HepG2 (cell line): ENCODE data around the gene GHRL. TPM values are rescaled to one million over a fixed set of nuclear protein-coding genes. Genes with fewer than 3 reads are reported as not detected.

Experiments
- ATAC-seq: fragments of 200-7000 bp; cut with Tn5 transposase; 3 replicates; pipeline ENCODE4 v1.9.1; 2020; ENCODE audit warnings: mild to moderate bottlenecking, moderate library complexity
- BruUV-seq: library from RNA; stranded (reverse); fragments of 400-500 nt; replicated peaks from 2 replicates; lab custom pipeline; 2021; lab: Mats Ljungman, UMichigan
- CTCF ChIA-PET: fragments of 300-600 bp; formaldehyde crosslinking; extraction: SDS; loops from one replicate; lab custom pipeline; 2021; ENCODE audit warnings: low total read pairs, inconsistent platforms, low intra/inter-chr PET ratio; lab: Yijun Ruan, JAX
- POLR2A ChIA-PET: fragments of 350-600 bp; sonication (Branson Sonifier 250); formaldehyde crosslinking; loops from one replicate; lab custom pipeline; 2020; ENCODE audit warnings: antibody characterized with exemption, inconsistent platforms; lab: Yijun Ruan, JAX
- DNase-seq: peaks from one replicate; pipeline ENCODE4 v3.0.0-alpha.2; 2015; ENCODE audit warnings: low spot score
- FAIRE-seq: peaks from 3 replicates; lab custom pipeline; 2011; peaks lifted over from hg19 to GRCh38; lab: Jason Lieb, UNC
- H2AFZ ChIP-seq: one replicate; pipeline ENCODE4 v1.6.1; 2011; ENCODE audit warnings: low read length, inconsistent platforms
- H3K27ac ChIP-seq: fragments of 300-600 bp; 3 replicates; pipeline ENCODE4 v1.8.0; 2011; ENCODE audit warnings: mixed run types, mild to moderate bottlenecking, mixed read lengths, low read length, inconsistent platforms; ENCODE audit not compliant: insufficient read depth; ENCODE audit errors: extremely low read length
- H3K27me3 ChIP-seq, 2 experiments: fragments of 200-600 bp in 1 of 2; 2 replicates in 1 of 2; 3 replicates in 1 of 2; pipeline versions ENCODE4 v1.6.0 to v1.8.0; 2011; ENCODE audit warnings: low read length in 2 of 2, mild to moderate bottlenecking in 2 of 2, moderate library complexity in 2 of 2, inconsistent platforms in 1 of 2; ENCODE audit not compliant: insufficient read depth in 2 of 2, control insufficient read depth in 1 of 2
- H3K36me3 ChIP-seq, 2 experiments: fragments of 200-600 bp in 1 of 2; replicated peaks in 1 of 2; 2 replicates in 1 of 2; 3 replicates in 1 of 2; pipeline versions ENCODE4 v1.5.1 to v1.8.0; 2011; ENCODE audit warnings: low read length in 2 of 2, inconsistent platforms in 1 of 2; ENCODE audit not compliant: insufficient read depth in 2 of 2, control insufficient read depth in 1 of 2
- H3K4me1 ChIP-seq: 2 replicates; pipeline ENCODE4 v1.5.1; 2012; ENCODE audit warnings: low read length, inconsistent platforms; ENCODE audit not compliant: insufficient read depth
- H3K4me2 ChIP-seq: 2 replicates; pipeline ENCODE4 v1.6.0; 2011; ENCODE audit warnings: low read depth, low read length, inconsistent platforms
- H3K4me3 ChIP-seq, 3 experiments: fragments of 200-600 bp in 1 of 3; sonication (generic), shearing (Covaris generic) in 1 of 3; replicated peaks in 1 of 3; 2 replicates each; pipeline ENCODE4 v1.5.1; 2011 to 2016; ENCODE audit warnings: low read length in 3 of 3, inconsistent platforms in 2 of 3, low read depth in 2 of 3, mild to moderate bottlenecking in 2 of 3, control low read depth in 1 of 3, mixed read lengths in 1 of 3; ENCODE audit not compliant: insufficient read depth in 1 of 3
- H3K79me2 ChIP-seq: one replicate; pipeline ENCODE4 v1.6.1; 2011; ENCODE audit warnings: low read length, inconsistent platforms; ENCODE audit not compliant: insufficient read depth
- H3K9ac ChIP-seq: 2 replicates; pipeline ENCODE4 v1.6.0; 2011; ENCODE audit warnings: mild to moderate bottlenecking, low read depth, low read length, inconsistent platforms; ENCODE audit not compliant: insufficient read depth
- H3K9me3 ChIP-seq: 2 replicates; pipeline ENCODE4 v1.5.1; 2012; ENCODE audit warnings: mild to moderate bottlenecking, low read length
- H4K20me1 ChIP-seq: 2 replicates; pipeline ENCODE4 v1.6.0; 2011; ENCODE audit warnings: inconsistent platforms, mild to moderate bottlenecking, low read length, moderate library complexity; ENCODE audit not compliant: insufficient read depth
- AGO2 ChIP-seq: fragments of 200-400 bp; formaldehyde crosslinking; optimal IDR thresholded peaks from 2 replicates; pipeline ENCODE3; 2017; ENCODE audit warnings: mild to moderate bottlenecking, low read depth, low read length, moderate library complexity
- FOXP1 ChIP-seq, 2 experiments: fragments of 450-650 bp in 1 of 2; IDR thresholded peaks; 2 replicates each; pipeline ENCODE4 v1.6.1; 2017 to 2018; ENCODE audit warnings: antibody characterized with exemption in 1 of 2
- MEF2D ChIP-seq: sonication (generic); formaldehyde crosslinking; IDR thresholded peaks from 2 replicates; pipeline ENCODE4 v1.5.1; 2020; ENCODE audit warnings: mild to moderate bottlenecking, missing genetic modification reagents
- NCOA1 ChIP-seq: sonication (generic); formaldehyde crosslinking; IDR thresholded peaks from 2 replicates; pipeline ENCODE4 v1.9.0; 2021; ENCODE audit warnings: missing genetic modification reagents
- NFE2 ChIP-seq: sonication (generic); formaldehyde crosslinking; IDR thresholded peaks from 2 replicates; pipeline ENCODE4 v1.4.0; 2020; ENCODE audit warnings: missing genetic modification reagents
- PAF1 ChIP-seq: IDR thresholded peaks from 2 replicates; pipeline ENCODE4 v1.6.1; 2016; ENCODE audit warnings: missing genetic modification reagents, missing compliant biosample characterization
- POLR2A ChIP-seq, 2 experiments: IDR thresholded peaks; 2 replicates each; pipeline ENCODE4 v1.6.1; 2011; ENCODE audit warnings: low read depth in 2 of 2, low read length in 2 of 2, mild to moderate bottlenecking in 1 of 2, moderate library complexity in 1 of 2; ENCODE audit not compliant: insufficient read depth in 1 of 2
- POLR2G ChIP-seq: fragments of 200-400 bp; formaldehyde crosslinking; IDR thresholded peaks from 2 replicates; pipeline ENCODE4 v1.6.1; 2018; ENCODE audit warnings: mild to moderate bottlenecking, low read depth, low read length, moderate library complexity
- ZBTB38 ChIP-seq: sonication (generic); formaldehyde crosslinking; IDR thresholded peaks from 2 replicates; pipeline ENCODE4 v1.5.1; 2020; ENCODE audit warnings: mild to moderate bottlenecking, missing genetic modification reagents
- ZNF441 ChIP-seq: sonication (generic); formaldehyde crosslinking; IDR thresholded peaks from 2 replicates; pipeline ENCODE4 v1.7.0; 2021; ENCODE audit warnings: missing genetic modification reagents, borderline replicate concordance
- ZNF543 ChIP-seq: sonication (generic); formaldehyde crosslinking; IDR thresholded peaks from 2 replicates; pipeline ENCODE4 v1.4.0; 2020; ENCODE audit warnings: mild to moderate bottlenecking, missing genetic modification reagents
- ZNF7 ChIP-seq: IDR thresholded peaks from 2 replicates; pipeline ENCODE4 v1.6.1; 2016; ENCODE audit warnings: missing biosample characterization, missing genetic modification reagents
- WGBS: methylation state at CpG from one replicate; pipeline ENCODE4 v1.1.6; 2017; ENCODE audit warnings: low lambda C conversion rate; 5-methylcytosine and 5-hydroxymethylcytosine counted together
- in situ Hi-C: cut with HindIII; loops from 2 replicates; pipeline ENCODE4 v1.10.0; 2017; ENCODE audit warnings: low pct_unique_long_range_greater_than_20kb; ENCODE audit not compliant: extremely low pct_ligation_motif_present
- intact Hi-C: fragments of 100-400 bp; cut with micrococcal nuclease; formaldehyde crosslinking; loops from one replicate; pipeline ENCODE4 v1.10.0; 2022; ENCODE audit not compliant: unreplicated experiment
- polyA plus RNA-seq, 8 experiments: library from polyadenylated mRNA; depleted of rRNA in 3 of 8; stranded (reverse) in 7 of 8; unstranded in 1 of 8; fragments of >200 nt; fragmentation: Illumina TruSeq in 4 of 8; extraction: Trizol in 4 of 8; gene quantifications; 2 replicates each; pipeline versions ENCODE4 v1.2.1 to v1.2.3, GENCODE V29; 2011 to 2016; ENCODE audit warnings: low read depth in 4 of 8, missing spikeins in 1 of 8, mixed read lengths in 1 of 8; ENCODE audit not compliant: insufficient read depth in 1 of 8
- total RNA-seq, 5 experiments: library from RNA; depleted of rRNA; stranded (reverse); fragments of >200 nt; fragmentation: Illumina TruSeq; extraction: Trizol; gene quantifications; 2 replicates each; pipeline ENCODE4 v1.2.3, GENCODE V29; 2016; ENCODE audit warnings: low read depth in 1 of 5
- TF ChIP-seq, protein P1 (sequence below): sonication (generic); formaldehyde crosslinking; IDR thresholded peaks from 2 replicates; pipeline ENCODE4 v1.5.1; 2020; ENCODE audit warnings: missing genetic modification reagents, mild to moderate bottlenecking, borderline replicate concordance
- TF ChIP-seq, protein P2 (sequence below): sonication (generic); formaldehyde crosslinking; IDR thresholded peaks from 2 replicates; pipeline ENCODE4 v1.4.0; 2020; ENCODE audit warnings: missing genetic modification reagents
- TF ChIP-seq, protein P3 (sequence below): sonication (generic); formaldehyde crosslinking; IDR thresholded peaks from 2 replicates; pipeline ENCODE4 v1.5.0; 2020; ENCODE audit warnings: mild to moderate bottlenecking, missing genetic modification reagents

Gene GHRL
- total and polyA plus RNA-seq, 2 of the 13 experiments (the other 11 are each of a cell fraction or from before 2014, with no cell fraction given) = 0.09 TPM; not detected in 1

DNA sequence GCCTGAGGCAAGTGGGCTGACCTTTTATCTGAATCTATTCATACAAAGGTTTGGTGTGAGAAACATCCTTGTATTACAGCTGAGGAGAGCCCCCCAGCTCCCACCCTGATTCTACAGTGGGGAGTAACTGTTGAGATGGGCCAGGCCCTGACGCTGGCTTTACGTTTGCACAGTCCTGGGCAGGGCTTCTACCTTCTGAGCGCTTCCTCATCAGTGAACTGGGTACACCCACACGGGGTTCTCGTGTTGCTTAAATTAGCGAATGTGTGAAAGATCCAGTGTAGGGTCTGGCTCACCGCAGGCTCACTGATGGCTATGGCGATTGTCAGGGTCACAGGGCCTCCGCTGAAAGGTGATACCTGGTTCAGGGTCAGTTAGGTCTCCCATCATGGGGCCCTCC is 7.3 kb upstream of the GHRL start:
- Histone ChIP-seq H3K9ac (no peak overlapping the region), H3K36me3 (peaks cover 33 to 55% of the 10 kb centered on the region in 2 experiments), H3K9me3 (no peaks in the 10 kb centered on the region), H2AFZ (no peak overlapping the region), H3K27me3 (no peaks in the 10 kb centered on the region), H3K4me3 (no peak overlapping the region), H3K4me2 (no peak overlapping the region), H3K4me1 (peaks cover 17% of the 10 kb centered on the region), H3K27ac (no peak overlapping the region), H4K20me1 (peaks cover 10% of the 10 kb centered on the region; the same call in 1 of the 2 replicates), H3K79me2 (no peaks in the 10 kb centered on the region)
- in situ Hi-C loops = no loop called here
- TF ChIP-seq NCOA1 (CRISPR knock-in tag) (no peak), ZNF543 (no peak), ZBTB38 (peak; percentile 50; the same call in 1 of the 2 replicates), MEF2D (CRISPR knock-in tag) (no peak), NFE2 (CRISPR knock-in tag) (no peak), POLR2A (IDR thresholded peaks at IDR 0.05; ENCODE audit: insufficient read depth in 1 of 2, low read depth in 2 of 2, low read length in 2 of 2) (no peak), FOXP1 (IDR thresholded peaks at IDR 0.05) (no peak), FOXP1 (CRISPR knock-in tag; IDR thresholded peaks at IDR 0.05) (no peak), ZNF441 (CRISPR knock-in tag) (no peak), PAF1 (0 out of 2 replicates have a peak, but pooled peaks have one; percentile 8), POLR2G (peak; percentile 45), ZNF7 (CRISPR knock-in tag) (no peak), AGO2 (peak; percentile 16)
- TF ChIP-seq, protein P1, sequence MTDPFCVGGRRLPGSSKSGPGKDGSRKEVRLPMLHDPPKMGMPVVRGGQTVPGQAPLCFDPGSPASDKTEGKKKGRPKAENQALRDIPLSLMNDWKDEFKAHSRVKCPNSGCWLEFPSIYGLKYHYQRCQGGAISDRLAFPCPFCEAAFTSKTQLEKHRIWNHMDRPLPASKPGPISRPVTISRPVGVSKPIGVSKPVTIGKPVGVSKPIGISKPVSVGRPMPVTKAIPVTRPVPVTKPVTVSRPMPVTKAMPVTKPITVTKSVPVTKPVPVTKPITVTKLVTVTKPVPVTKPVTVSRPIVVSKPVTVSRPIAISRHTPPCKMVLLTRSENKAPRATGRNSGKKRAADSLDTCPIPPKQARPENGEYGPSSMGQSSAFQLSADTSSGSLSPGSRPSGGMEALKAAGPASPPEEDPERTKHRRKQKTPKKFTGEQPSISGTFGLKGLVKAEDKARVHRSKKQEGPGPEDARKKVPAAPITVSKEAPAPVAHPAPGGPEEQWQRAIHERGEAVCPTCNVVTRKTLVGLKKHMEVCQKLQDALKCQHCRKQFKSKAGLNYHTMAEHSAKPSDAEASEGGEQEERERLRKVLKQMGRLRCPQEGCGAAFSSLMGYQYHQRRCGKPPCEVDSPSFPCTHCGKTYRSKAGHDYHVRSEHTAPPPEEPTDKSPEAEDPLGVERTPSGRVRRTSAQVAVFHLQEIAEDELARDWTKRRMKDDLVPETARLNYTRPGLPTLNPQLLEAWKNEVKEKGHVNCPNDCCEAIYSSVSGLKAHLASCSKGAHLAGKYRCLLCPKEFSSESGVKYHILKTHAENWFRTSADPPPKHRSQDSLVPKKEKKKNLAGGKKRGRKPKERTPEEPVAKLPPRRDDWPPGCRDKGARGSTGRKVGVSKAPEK (CRISPR knock-in tag) = no peak
- TF ChIP-seq, protein P2, sequence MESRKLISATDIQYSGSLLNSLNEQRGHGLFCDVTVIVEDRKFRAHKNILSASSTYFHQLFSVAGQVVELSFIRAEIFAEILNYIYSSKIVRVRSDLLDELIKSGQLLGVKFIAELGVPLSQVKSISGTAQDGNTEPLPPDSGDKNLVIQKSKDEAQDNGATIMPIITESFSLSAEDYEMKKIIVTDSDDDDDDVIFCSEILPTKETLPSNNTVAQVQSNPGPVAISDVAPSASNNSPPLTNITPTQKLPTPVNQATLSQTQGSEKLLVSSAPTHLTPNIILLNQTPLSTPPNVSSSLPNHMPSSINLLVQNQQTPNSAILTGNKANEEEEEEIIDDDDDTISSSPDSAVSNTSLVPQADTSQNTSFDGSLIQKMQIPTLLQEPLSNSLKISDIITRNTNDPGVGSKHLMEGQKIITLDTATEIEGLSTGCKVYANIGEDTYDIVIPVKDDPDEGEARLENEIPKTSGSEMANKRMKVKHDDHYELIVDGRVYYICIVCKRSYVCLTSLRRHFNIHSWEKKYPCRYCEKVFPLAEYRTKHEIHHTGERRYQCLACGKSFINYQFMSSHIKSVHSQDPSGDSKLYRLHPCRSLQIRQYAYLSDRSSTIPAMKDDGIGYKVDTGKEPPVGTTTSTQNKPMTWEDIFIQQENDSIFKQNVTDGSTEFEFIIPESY (CRISPR knock-in tag) = 0 out of 2 replicates have a peak, but pooled peaks have one; percentile 26
- TF ChIP-seq, protein P3, sequence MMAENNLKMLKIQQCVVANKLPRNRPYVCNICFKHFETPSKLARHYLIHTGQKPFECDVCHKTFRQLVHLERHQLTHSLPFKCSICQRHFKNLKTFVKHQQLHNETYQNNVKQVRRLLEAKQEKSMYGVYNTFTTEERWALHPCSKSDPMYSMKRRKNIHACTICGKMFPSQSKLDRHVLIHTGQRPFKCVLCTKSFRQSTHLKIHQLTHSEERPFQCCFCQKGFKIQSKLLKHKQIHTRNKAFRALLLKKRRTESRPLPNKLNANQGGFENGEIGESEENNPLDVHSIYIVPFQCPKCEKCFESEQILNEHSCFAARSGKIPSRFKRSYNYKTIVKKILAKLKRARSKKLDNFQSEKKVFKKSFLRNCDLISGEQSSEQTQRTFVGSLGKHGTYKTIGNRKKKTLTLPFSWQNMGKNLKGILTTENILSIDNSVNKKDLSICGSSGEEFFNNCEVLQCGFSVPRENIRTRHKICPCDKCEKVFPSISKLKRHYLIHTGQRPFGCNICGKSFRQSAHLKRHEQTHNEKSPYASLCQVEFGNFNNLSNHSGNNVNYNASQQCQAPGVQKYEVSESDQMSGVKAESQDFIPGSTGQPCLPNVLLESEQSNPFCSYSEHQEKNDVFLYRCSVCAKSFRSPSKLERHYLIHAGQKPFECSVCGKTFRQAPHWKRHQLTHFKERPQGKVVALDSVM (CRISPR knock-in tag) = no peak
- DNase-seq (no peak), FAIRE-seq (no peak), ATAC-seq (peak; percentile 7)
- POLR2A ChIA-PET = interaction anchor here (1.2 kb wide), 1 partner anchor 52 kb away, joined by 5 read pairs; the partner anchor contains the start of gene TATDN2
- no TSS peak for BruUV-seq
- intact Hi-C loops = no loop called here
- CTCF ChIA-PET = no interaction called here
- 91% methylated on average over 9 of the region's 9 CpGs for WGBS
